Activated naive CD8-positive, alpha-beta T cell (primary cell): Measurements from ENCODE around the gene SLC4A2.
"Not testable (repeated sequence)": the region's sequence is repeated elsewhere in the genome, so short reads cannot be mapped to it uniquely, and the experiment has no call there.

Experiments used
- H3K27ac Mint-ChIP-seq: one replicate; pipeline ENCODE4 v1.8.0; 2021; ENCODE audit warnings: mixed read lengths
- H3K27me3 Mint-ChIP-seq: one replicate; pipeline ENCODE4 v1.8.0; 2021; ENCODE audit warnings: mixed read lengths
- H3K36me3 Mint-ChIP-seq: one replicate; pipeline ENCODE4 v1.8.0; 2021; ENCODE audit warnings: mixed read lengths
- H3K4me1 Mint-ChIP-seq: one replicate; pipeline ENCODE4 v1.8.0; 2021; ENCODE audit warnings: low read depth, mixed read lengths
- H3K4me3 Mint-ChIP-seq: one replicate; pipeline ENCODE4 v1.8.0; 2021; ENCODE audit warnings: mild to moderate bottlenecking, mixed read lengths
- H3K9me3 Mint-ChIP-seq: one replicate; pipeline ENCODE4 v1.8.0; 2021; ENCODE audit warnings: low read depth, mixed read lengths

The SLC4A2 gene

GRCh38 chr7:151032936-151033863 is 26.2 kb upstream of the SLC4A2 start:
- Mint-ChIP-seq H3K27me3 (no peaks in the 10 kb centered on the region), H3K4me3 (no peak overlapping the region), H3K27ac (no peak overlapping the region), H3K4me1 (peaks cover 12% of the 10 kb centered on the region), H3K36me3 (no peaks in the 10 kb centered on the region), H3K9me3 (no peaks in the 10 kb centered on the region)

- H3K27ac Mint-ChIP-seq: no peak overlapping the region
- H3K36me3 Mint-ChIP-seq: no peaks in the 10 kb centered on the region
- H3K4me1 Mint-ChIP-seq: peaks cover 12% of the 10 kb centered on the region
- H3K9me3 Mint-ChIP-seq: no peaks in the 10 kb centered on the region
- no peak overlapping the region for H3K4me3 Mint-ChIP-seq
- H3K27me3 Mint-ChIP-seq: no peaks in the 10 kb centered on the region
Measured at GRCh38 chr7:151033864-151034249, 25.5 kb upstream of the SLC4A2 start.

- no peaks in the 10 kb centered on the region for H3K27me3 Mint-ChIP-seq
- peaks cover 14% of the 10 kb centered on the region for H3K4me1 Mint-ChIP-seq
- H3K36me3 Mint-ChIP-seq: no peaks in the 10 kb centered on the region
- no peak overlapping the region for H3K27ac Mint-ChIP-seq
- H3K4me3 Mint-ChIP-seq: no peak overlapping the region
- H3K9me3 Mint-ChIP-seq: no peaks in the 10 kb centered on the region
Measured at GRCh38 chr7:151034312-151035025, 24.9 kb upstream of the SLC4A2 start.

GRCh38 chr7:151035026-151035717 is 24.2 kb upstream of the SLC4A2 start:
- no peaks in the 10 kb centered on the region for H3K9me3 Mint-ChIP-seq
- H3K27me3 Mint-ChIP-seq: no peaks in the 10 kb centered on the region
- H3K36me3 Mint-ChIP-seq: no peaks in the 10 kb centered on the region
- H3K4me3 Mint-ChIP-seq: no peak overlapping the region
- no peak overlapping the region for H3K27ac Mint-ChIP-seq
- H3K4me1 Mint-ChIP-seq: peaks cover 20% of the 10 kb centered on the region

GRCh38 chr7:151035902-151036301 is 23.5 kb upstream of the SLC4A2 start:
- H3K36me3 Mint-ChIP-seq: no peaks in the 10 kb centered on the region
- H3K4me3 Mint-ChIP-seq: no peak overlapping the region
- H3K9me3 Mint-ChIP-seq: no peaks in the 10 kb centered on the region
- no peak overlapping the region for H3K27ac Mint-ChIP-seq
- no peaks in the 10 kb centered on the region for H3K27me3 Mint-ChIP-seq
- H3K4me1 Mint-ChIP-seq: peaks cover 19% of the 10 kb centered on the region

- H3K4me1 Mint-ChIP-seq: peaks cover 17% of the 10 kb centered on the region
- no peaks in the 10 kb centered on the region for H3K27me3 Mint-ChIP-seq
- H3K36me3 Mint-ChIP-seq: no peaks in the 10 kb centered on the region
- H3K9me3 Mint-ChIP-seq: no peaks in the 10 kb centered on the region
- peak overlapping the region; percentile 47 for H3K4me3 Mint-ChIP-seq
- peak overlapping the region; percentile 93 for H3K27ac Mint-ChIP-seq
Measured at GRCh38 chr7:151038951-151039849, 20.2 kb upstream of the SLC4A2 start.

GRCh38 chr7:151039850-151040548 is 19.4 kb upstream of the SLC4A2 start:
- H3K36me3 Mint-ChIP-seq: no peaks in the 10 kb centered on the region
- H3K4me1 Mint-ChIP-seq: peaks cover 17% of the 10 kb centered on the region
- no peaks in the 10 kb centered on the region for H3K27me3 Mint-ChIP-seq
- peak overlapping the region; percentile 93 for H3K27ac Mint-ChIP-seq
- peak overlapping the region; percentile 47 for H3K4me3 Mint-ChIP-seq
- no peaks in the 10 kb centered on the region for H3K9me3 Mint-ChIP-seq

GRCh38 chr7:151040616-151041375 is 18.6 kb upstream of the SLC4A2 start:
- no peaks in the 10 kb centered on the region for H3K9me3 Mint-ChIP-seq
- no peaks in the 10 kb centered on the region for H3K36me3 Mint-ChIP-seq
- no peaks in the 10 kb centered on the region for H3K27me3 Mint-ChIP-seq
- H3K4me3 Mint-ChIP-seq: no peak overlapping the region
- H3K27ac Mint-ChIP-seq: no peak overlapping the region
- peaks cover 17% of the 10 kb centered on the region for H3K4me1 Mint-ChIP-seq

- H3K27me3 Mint-ChIP-seq, H3K36me3 Mint-ChIP-seq, H3K9me3 Mint-ChIP-seq, H3K4me3 Mint-ChIP-seq, H3K27ac Mint-ChIP-seq: not testable (repeated sequence)
- H3K4me1 Mint-ChIP-seq: peaks cover 17% of the 10 kb centered on the region
Measured at GRCh38 chr7:151043449-151043848, 15.9 kb upstream of the SLC4A2 start.

- Mint-ChIP-seq H3K9me3 (no peaks in the 10 kb centered on the region), H3K36me3 (no peaks in the 10 kb centered on the region), H3K27me3 (no peaks in the 10 kb centered on the region), H3K4me3 (no peak overlapping the region), H3K4me1 (peaks cover 12% of the 10 kb centered on the region), H3K27ac (no peak overlapping the region)
Measured at GRCh38 chr7:151043959-151044358, 15.4 kb upstream of the SLC4A2 start.

- no peak overlapping the region for H3K4me3 Mint-ChIP-seq
- peaks cover 2% of the 10 kb centered on the region for H3K4me1 Mint-ChIP-seq
- no peaks in the 10 kb centered on the region for H3K36me3 Mint-ChIP-seq
- no peaks in the 10 kb centered on the region for H3K27me3 Mint-ChIP-seq
- H3K27ac Mint-ChIP-seq: no peak overlapping the region
- H3K9me3 Mint-ChIP-seq: no peaks in the 10 kb centered on the region
Measured at GRCh38 chr7:151045262-151045661, 14.1 kb upstream of the SLC4A2 start.

- Mint-ChIP-seq H3K36me3 (no peaks in the 10 kb centered on the region), H3K4me3 (no peak overlapping the region), H3K27ac (no peak overlapping the region), H3K4me1 (peaks cover 2% of the 10 kb centered on the region), H3K27me3 (no peaks in the 10 kb centered on the region), H3K9me3 (no peaks in the 10 kb centered on the region)
Measured at GRCh38 chr7:151045967-151046366, 13.4 kb upstream of the SLC4A2 start.
